COLO668 (cell line): ENCODE results near the gene NRG3.

Source experiments
- DNase-seq: peaks from one replicate; lab custom pipeline; 2025; ENCODE audit not compliant: unreplicated experiment; lab: John Stamatoyannopoulos, UW

NRG3 gene

GRCh38 chr10:82551506-82551905, 676.5 kb downstream of the NRG3 start:
- no peak for DNase-seq

GRCh38 chr10:82552267-82552666, 677.3 kb downstream of the NRG3 start:
- no peak for DNase-seq

GRCh38 chr10:82554381-82554780, 679.4 kb downstream of the NRG3 start:
- no peak for DNase-seq

- no peak for DNase-seq
These were observed 683.1 kb downstream of the NRG3 start for GRCh38 chr10:82558014-82558607.

- no peak for DNase-seq
These were observed 689.6 kb downstream of the NRG3 start for GRCh38 chr10:82564353-82565196.

- DNase-seq: no peak
These were observed 690.2 kb downstream of the NRG3 start for GRCh38 chr10:82565197-82565575.

- no peak for DNase-seq
These were observed 697.8 kb downstream of the NRG3 start for GRCh38 chr10:82572744-82573143.

GRCh38 chr10:82574081-82574480, 699.1 kb downstream of the NRG3 start:
- no peak for DNase-seq

- DNase-seq: no peak
These were observed 700.3 kb downstream of the NRG3 start for GRCh38 chr10:82575318-82575717.

GRCh38 chr10:82576093-82576492, 701.1 kb downstream of the NRG3 start:
- no peak for DNase-seq

GRCh38 chr10:82581940-82582339, 706.9 kb downstream of the NRG3 start:
- no peak for DNase-seq

GRCh38 chr10:82591421-82591820, 716.4 kb downstream of the NRG3 start:
- DNase-seq: no peak

- no peak for DNase-seq
These were observed 722.8 kb downstream of the NRG3 start for GRCh38 chr10:82597840-82598239.

GRCh38 chr10:82609845-82610244, 734.9 kb downstream of the NRG3 start:
- no peak for DNase-seq

- no peak for DNase-seq
These were observed 743.0 kb downstream of the NRG3 start for GRCh38 chr10:82618007-82618406.

- no peak for DNase-seq
These were observed 746.7 kb downstream of the NRG3 start for GRCh38 chr10:82621680-82622079.

GRCh38 chr10:82622479-82622878, 747.5 kb downstream of the NRG3 start:
- DNase-seq: no peak

GRCh38 chr10:82625512-82626189, 750.7 kb downstream of the NRG3 start:
- DNase-seq: no peak

GRCh38 chr10:82628373-82628772, 753.4 kb downstream of the NRG3 start:
- DNase-seq: no peak

- DNase-seq: no peak
These were observed 768.1 kb downstream of the NRG3 start for GRCh38 chr10:82643076-82643475.

GRCh38 chr10:82643601-82644000, 768.6 kb downstream of the NRG3 start:
- DNase-seq: no peak

- no peak for DNase-seq
These were observed 770.2 kb downstream of the NRG3 start for GRCh38 chr10:82645221-82645620.
